WTC11 (cell line): ENCODE data around the gene MATR3. TPM values are rescaled to one million over a fixed set of nuclear protein-coding genes. Genes with fewer than 3 reads are reported as not detected.

Source experiments
- ATAC-seq: fragments of 200-7000 bp; cut with Tn5 transposase; 2 replicates; pipeline ENCODE4 v1.10.0; 2021; ENCODE audit warnings: mild to moderate bottlenecking, moderate library complexity
- CTCF ChIA-PET: fragments of 300-600 bp; sonication (Branson Sonifier 250); formaldehyde crosslinking; loops from one replicate; lab custom pipeline; 2021; ENCODE audit warnings: antibody characterized with exemption; lab: Charles Lee
- POLR2A ChIA-PET: fragments of 350-600 bp; sonication (Branson Sonifier 250); formaldehyde crosslinking; loops from one replicate; lab custom pipeline; 2021; ENCODE audit warnings: antibody characterized with exemption; lab: Charles Lee
- DNase-seq: peaks from one replicate; pipeline ENCODE4 v3.0.0; 2021; ENCODE audit warnings: low spot score
- H3K27ac Mint-ChIP-seq: 2 replicates; pipeline ENCODE4 v1.8.0; 2021; ENCODE audit warnings: mixed read lengths
- H3K27me3 Mint-ChIP-seq: 2 replicates; pipeline ENCODE4 v1.8.0; 2021; ENCODE audit warnings: low read depth, mild to moderate bottlenecking, moderate library complexity, mixed read lengths
- H3K36me3 Mint-ChIP-seq: 2 replicates; pipeline ENCODE4 v1.8.0; 2021; ENCODE audit warnings: mixed read lengths
- H3K4me1 Mint-ChIP-seq: 2 replicates; pipeline ENCODE4 v1.8.0; 2022; ENCODE audit warnings: mixed read lengths
- H3K4me3 Mint-ChIP-seq: 2 replicates; pipeline ENCODE4 v1.8.0; 2021; ENCODE audit warnings: mild to moderate bottlenecking, moderate library complexity, mixed read lengths
- H3K9me3 Mint-ChIP-seq: 2 replicates; pipeline ENCODE4 v1.8.0; 2021; ENCODE audit warnings: mixed read lengths
- ATF2 ChIP-seq: sonication (generic); formaldehyde crosslinking; IDR thresholded peaks from 2 replicates; pipeline ENCODE4 v1.8.1; 2022; ENCODE audit warnings: low read depth, missing genetic modification reagents, borderline replicate concordance
- FOXJ3 ChIP-seq: sonication (generic); formaldehyde crosslinking; IDR thresholded peaks from 2 replicates; pipeline ENCODE4 v1.9.0; 2021; ENCODE audit warnings: missing genetic modification reagents, mild to moderate bottlenecking, borderline replicate concordance
- FOXP4 ChIP-seq: sonication (generic); formaldehyde crosslinking; IDR thresholded peaks from 2 replicates; pipeline ENCODE4 v1.8.0; 2022; ENCODE audit warnings: mild to moderate bottlenecking, missing genetic modification reagents
- GRHL2 ChIP-seq: fragments of 250-450 bp; sonication (Bioruptor Pico); IDR thresholded peaks from 2 replicates; pipeline ENCODE4 v1.8.0; 2022; ENCODE audit warnings: mild to moderate bottlenecking, moderate library complexity; ENCODE audit not compliant: insufficient replicate concordance, severe bottlenecking
- HMGXB4 ChIP-seq: sonication (generic); formaldehyde crosslinking; IDR thresholded peaks from 2 replicates; pipeline ENCODE4 v1.8.1; 2023; ENCODE audit warnings: mild to moderate bottlenecking, moderate library complexity, missing genetic modification reagents
- JAZF1 ChIP-seq: fragments of 250-450 bp; sonication (Bioruptor Pico); IDR thresholded peaks from 2 replicates; pipeline ENCODE4 v1.9.0; 2021; ENCODE audit warnings: moderate library complexity, mild to moderate bottlenecking, inconsistent platforms
- PRRX2 ChIP-seq: fragments of 250-450 bp; sonication (Bioruptor Pico); IDR thresholded peaks from 2 replicates; pipeline ENCODE4 v1.8.0; 2021; ENCODE audit warnings: mild to moderate bottlenecking
- TCF7 ChIP-seq: sonication (generic); formaldehyde crosslinking; IDR thresholded peaks from 2 replicates; pipeline ENCODE4 v1.8.0; 2022; ENCODE audit warnings: mild to moderate bottlenecking, low read depth, missing genetic modification reagents, moderate library complexity
- ZNF219 ChIP-seq: sonication (generic); formaldehyde crosslinking; IDR thresholded peaks from 2 replicates; pipeline ENCODE4 v1.8.0; 2023; ENCODE audit warnings: missing genetic modification reagents, mild to moderate bottlenecking, borderline replicate concordance
- total RNA-seq: library from RNA; stranded (reverse); gene quantifications from 3 replicates; pipeline ENCODE4 v1.2.3, GENCODE V29; 2021
- TF ChIP-seq, protein P1 (sequence below): fragments of 250-450 bp; sonication (Bioruptor Pico); IDR thresholded peaks from 2 replicates; pipeline ENCODE4 v1.9.0; 2021; ENCODE audit warnings: moderate library complexity, mild to moderate bottlenecking, inconsistent platforms, borderline replicate concordance
- TF ChIP-seq, protein P2 (sequence below): sonication (generic); formaldehyde crosslinking; IDR thresholded peaks from 2 replicates; pipeline ENCODE4 v1.8.0; 2023; ENCODE audit warnings: missing genetic modification reagents, mild to moderate bottlenecking, borderline replicate concordance
- TF ChIP-seq, protein P3 (sequence below): fragments of 250-450 bp; sonication (Bioruptor Pico); IDR thresholded peaks from 2 replicates; pipeline ENCODE4 v1.9.0; 2021; ENCODE audit warnings: mild to moderate bottlenecking

MATR3 gene
- total RNA-seq, 1 experiment from 2014 or later = 290 TPM

DNA sequence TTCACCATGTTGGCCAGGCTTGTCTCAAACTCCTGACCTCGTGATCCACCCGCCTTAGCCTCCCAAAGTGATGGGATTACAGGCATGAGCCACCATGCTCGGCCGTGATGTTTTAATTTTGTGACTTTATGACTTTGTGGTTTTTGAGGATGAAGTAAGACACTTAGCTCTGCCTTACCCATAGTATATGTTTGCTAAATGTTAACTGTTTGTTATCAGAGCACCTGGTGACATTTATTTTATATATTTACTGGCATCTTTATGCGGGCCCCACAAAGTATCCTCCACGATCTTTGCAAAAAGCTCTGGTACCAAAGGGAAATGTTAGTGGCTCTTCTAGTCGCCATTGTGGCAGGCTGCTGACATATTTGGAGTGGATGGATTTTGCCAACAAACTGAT, 82.8 kb downstream of the MATR3 start:
- H3K4me3 Mint-ChIP-seq = no peak overlapping the region
- peaks cover 18% of the 10 kb centered on the region for H3K36me3 Mint-ChIP-seq
- no peak for ATAC-seq
- DNase-seq = no peak
- ChIA-PET POLR2A (interaction anchor here (0.6 to 0.7 kb wide), 2 partner anchors 12 to 34 kb away, joined by 4 read pairs; no protein-coding TSS in a partner anchor), CTCF (no interaction called here)
- no peak overlapping the region for H3K27ac Mint-ChIP-seq
- peaks cover 15% of the 10 kb centered on the region for H3K4me1 Mint-ChIP-seq
- TF ChIP-seq ATF2 (CRISPR knock-in tag) = no peak
- TF ChIP-seq FOXP4 (CRISPR knock-in tag) = no peak
- TF ChIP-seq, all 79 proteins: peak for 0
- Mint-ChIP-seq H3K27me3 (no peaks in the 10 kb centered on the region), H3K9me3 (no peaks in the 10 kb centered on the region)

DNA sequence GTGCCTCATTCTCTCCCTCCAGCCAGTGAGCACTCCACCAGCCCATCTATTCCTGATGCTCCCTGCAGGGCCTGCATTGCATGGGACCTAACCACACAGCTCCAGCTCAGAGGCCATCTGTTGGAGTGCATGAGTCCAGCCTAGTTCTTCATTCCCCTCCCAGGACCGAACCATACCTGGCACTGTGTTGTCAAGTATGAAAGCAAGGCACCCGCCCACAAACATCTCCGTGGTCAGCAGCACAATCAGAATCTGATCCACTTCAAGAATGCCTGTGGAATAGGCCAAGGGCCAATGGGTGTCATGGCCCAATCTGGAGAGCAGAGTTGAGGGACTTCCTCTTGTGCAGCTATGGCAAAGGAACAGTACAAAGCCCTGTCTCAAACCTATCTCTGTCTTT, 83.7 kb downstream of the MATR3 start:
- Mint-ChIP-seq H3K4me1 (peaks cover 15% of the 10 kb centered on the region), H3K9me3 (no peaks in the 10 kb centered on the region), H3K27ac (0 out of 2 replicates have a peak overlapping the region, but pooled peaks have one; percentile 13), H3K36me3 (peaks cover 11% of the 10 kb centered on the region), H3K27me3 (no peaks in the 10 kb centered on the region), H3K4me3 (no peak overlapping the region)
- no peak for TF ChIP-seq JAZF1
- TF ChIP-seq, protein P1, sequence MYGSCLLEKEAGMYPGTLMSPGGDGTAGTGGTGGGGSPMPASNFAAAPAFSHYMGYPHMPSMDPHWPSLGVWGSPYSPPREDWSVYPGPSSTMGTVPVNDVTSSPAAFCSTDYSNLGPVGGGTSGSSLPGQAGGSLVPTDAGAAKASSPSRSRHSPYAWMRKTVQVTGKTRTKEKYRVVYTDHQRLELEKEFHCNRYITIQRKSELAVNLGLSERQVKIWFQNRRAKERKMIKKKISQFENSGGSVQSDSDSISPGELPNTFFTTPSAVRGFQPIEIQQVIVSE (CRISPR knock-in tag) = no peak
- no peak for TF ChIP-seq TCF7 (CRISPR knock-in tag)
- TF ChIP-seq HMGXB4 (CRISPR knock-in tag) = no peak
- no peak for TF ChIP-seq GRHL2 (CRISPR knock-in tag)
- TF ChIP-seq, protein P2, sequence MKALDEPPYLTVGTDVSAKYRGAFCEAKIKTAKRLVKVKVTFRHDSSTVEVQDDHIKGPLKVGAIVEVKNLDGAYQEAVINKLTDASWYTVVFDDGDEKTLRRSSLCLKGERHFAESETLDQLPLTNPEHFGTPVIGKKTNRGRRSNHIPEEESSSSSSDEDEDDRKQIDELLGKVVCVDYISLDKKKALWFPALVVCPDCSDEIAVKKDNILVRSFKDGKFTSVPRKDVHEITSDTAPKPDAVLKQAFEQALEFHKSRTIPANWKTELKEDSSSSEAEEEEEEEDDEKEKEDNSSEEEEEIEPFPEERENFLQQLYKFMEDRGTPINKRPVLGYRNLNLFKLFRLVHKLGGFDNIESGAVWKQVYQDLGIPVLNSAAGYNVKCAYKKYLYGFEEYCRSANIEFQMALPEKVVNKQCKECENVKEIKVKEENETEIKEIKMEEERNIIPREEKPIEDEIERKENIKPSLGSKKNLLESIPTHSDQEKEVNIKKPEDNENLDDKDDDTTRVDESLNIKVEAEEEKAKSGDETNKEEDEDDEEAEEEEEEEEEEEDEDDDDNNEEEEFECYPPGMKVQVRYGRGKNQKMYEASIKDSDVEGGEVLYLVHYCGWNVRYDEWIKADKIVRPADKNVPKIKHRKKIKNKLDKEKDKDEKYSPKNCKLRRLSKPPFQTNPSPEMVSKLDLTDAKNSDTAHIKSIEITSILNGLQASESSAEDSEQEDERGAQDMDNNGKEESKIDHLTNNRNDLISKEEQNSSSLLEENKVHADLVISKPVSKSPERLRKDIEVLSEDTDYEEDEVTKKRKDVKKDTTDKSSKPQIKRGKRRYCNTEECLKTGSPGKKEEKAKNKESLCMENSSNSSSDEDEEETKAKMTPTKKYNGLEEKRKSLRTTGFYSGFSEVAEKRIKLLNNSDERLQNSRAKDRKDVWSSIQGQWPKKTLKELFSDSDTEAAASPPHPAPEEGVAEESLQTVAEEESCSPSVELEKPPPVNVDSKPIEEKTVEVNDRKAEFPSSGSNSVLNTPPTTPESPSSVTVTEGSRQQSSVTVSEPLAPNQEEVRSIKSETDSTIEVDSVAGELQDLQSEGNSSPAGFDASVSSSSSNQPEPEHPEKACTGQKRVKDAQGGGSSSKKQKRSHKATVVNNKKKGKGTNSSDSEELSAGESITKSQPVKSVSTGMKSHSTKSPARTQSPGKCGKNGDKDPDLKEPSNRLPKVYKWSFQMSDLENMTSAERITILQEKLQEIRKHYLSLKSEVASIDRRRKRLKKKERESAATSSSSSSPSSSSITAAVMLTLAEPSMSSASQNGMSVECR (CRISPR knock-in tag) = no peak
- no peak for TF ChIP-seq ZNF219 (CRISPR knock-in tag)
- TF ChIP-seq FOXJ3 (CRISPR knock-in tag) = no peak
- TF ChIP-seq, protein P3, sequence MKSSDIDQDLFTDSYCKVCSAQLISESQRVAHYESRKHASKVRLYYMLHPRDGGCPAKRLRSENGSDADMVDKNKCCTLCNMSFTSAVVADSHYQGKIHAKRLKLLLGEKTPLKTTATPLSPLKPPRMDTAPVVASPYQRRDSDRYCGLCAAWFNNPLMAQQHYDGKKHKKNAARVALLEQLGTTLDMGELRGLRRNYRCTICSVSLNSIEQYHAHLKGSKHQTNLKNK (CRISPR knock-in tag) = no peak
- no peak for TF ChIP-seq PRRX2 (CRISPR knock-in tag)
- no peak for TF ChIP-seq ATF2 (CRISPR knock-in tag)
- CTCF ChIA-PET = interaction anchor here (1.8 kb wide), 1 partner anchor 15 kb away, joined by 8 read pairs; no protein-coding TSS in a partner anchor
- no peak for DNase-seq
- ATAC-seq = no peak
- POLR2A ChIA-PET = no interaction called here
